SK-N-SH (cell line): ENCODE results near the gene NTRK3. TPM values are rescaled to one million over a fixed set of nuclear protein-coding genes. Genes with fewer than 3 reads are reported as not detected.

Experiments used
- CTCF ChIA-PET: fragments of 300-600, 350-600 bp; formaldehyde crosslinking; extraction: SDS; loops from one replicate; lab custom pipeline; 2021; lab: Yijun Ruan, JAX
- POLR2A ChIA-PET: fragments of 350-600 bp; sonication (Branson Sonifier 250); formaldehyde crosslinking; extraction: SDS; loops from one replicate; lab custom pipeline; 2020; ENCODE audit warnings: antibody characterized with exemption, inconsistent platforms; lab: Yijun Ruan, JAX
- DNase-seq: peaks from one replicate; pipeline ENCODE4 v3.0.0; 2012
- H2AFZ ChIP-seq: fragments of 200-600 bp; sonication (generic); 2 replicates; pipeline ENCODE4 v1.8.1; 2016; ENCODE audit warnings: antibody characterized with exemption, mild to moderate bottlenecking, low read depth
- H3F3A ChIP-seq: fragments of 200-600 bp; sonication (generic); replicated peaks from 2 replicates; pipeline ENCODE3; 2016; ENCODE audit warnings: antibody characterized with exemption, mild to moderate bottlenecking; ENCODE audit not compliant: insufficient read depth
- H3K27ac ChIP-seq, 2 experiments: fragments of 200-500 bp in 1 of 2; fragments of 200-600 bp in 1 of 2; sonication (Bioruptor generic) in 1 of 2; sonication (generic), shearing (Covaris generic) in 1 of 2; 2 replicates each; pipeline versions ENCODE4 v1.5.1 to v1.6.1; 2014 to 2016; ENCODE audit warnings: low read depth in 2 of 2, inconsistent platforms in 1 of 2, low read length in 1 of 2, mild to moderate bottlenecking in 1 of 2, mixed read lengths in 1 of 2
- H3K27me3 ChIP-seq: fragments of 200-600 bp; sonication (generic), shearing (Covaris generic); 2 replicates; pipeline ENCODE4 v1.6.1; 2016; ENCODE audit warnings: mixed run types; ENCODE audit not compliant: insufficient read depth
- H3K36me3 ChIP-seq, 2 experiments: fragments of 200-500 bp in 1 of 2; fragments of 200-600 bp in 1 of 2; sonication (Bioruptor generic) in 1 of 2; sonication (generic) in 1 of 2; replicated peaks in 1 of 2; 2 replicates each; pipeline versions ENCODE3 to v1.5.1; 2014 to 2016; ENCODE audit warnings: low read length in 1 of 2, mild to moderate bottlenecking in 1 of 2; ENCODE audit not compliant: insufficient read depth in 2 of 2, control insufficient read depth in 1 of 2
- H3K4me1 ChIP-seq, 2 experiments: fragments of 200-500 bp in 1 of 2; fragments of 200-600 bp in 1 of 2; sonication (Bioruptor generic) in 1 of 2; sonication (generic), shearing (Covaris generic) in 1 of 2; 2 replicates each; pipeline versions ENCODE4 v1.5.1 to v1.6.1; 2014 to 2016; ENCODE audit warnings: low read depth in 1 of 2, low read length in 1 of 2, mixed run types in 1 of 2; ENCODE audit not compliant: insufficient read depth in 2 of 2, control insufficient read depth in 1 of 2
- H3K4me2 ChIP-seq: fragments of 200-600 bp; sonication (generic), shearing (Covaris generic); 2 replicates; pipeline ENCODE4 v1.6.1; 2017; ENCODE audit warnings: mixed run types
- H3K4me3 ChIP-seq, 2 experiments: fragments of 200-500 bp in 1 of 2; fragments of 200-600 bp in 1 of 2; sonication (Bioruptor generic) in 1 of 2; sonication (generic), shearing (Covaris generic) in 1 of 2; 2 replicates each; pipeline versions ENCODE4 v1.5.1 to v1.8.1; 2014 to 2016; ENCODE audit warnings: low read depth in 2 of 2, inconsistent platforms in 1 of 2, low read length in 1 of 2, mild to moderate bottlenecking in 1 of 2, mixed read lengths in 1 of 2, moderate library complexity in 1 of 2
- H3K79me2 ChIP-seq: fragments of 200-600 bp; sonication (generic); 2 replicates; pipeline ENCODE4 v1.8.1; 2017; ENCODE audit warnings: mild to moderate bottlenecking; ENCODE audit not compliant: insufficient read depth
- H3K9ac ChIP-seq: fragments of 200-600 bp; sonication (generic); 2 replicates; pipeline ENCODE4 v1.6.1; 2017; ENCODE audit warnings: mixed run types
- H3K9me2 ChIP-seq: fragments of 200-600 bp; sonication (generic); 2 replicates; pipeline ENCODE4 v1.6.1; 2017; ENCODE audit warnings: mixed run types
- H3K9me3 ChIP-seq: fragments of 200-600 bp; sonication (generic); 2 replicates; pipeline ENCODE4 v1.6.1; 2017; ENCODE audit warnings: mixed run types, mild to moderate bottlenecking, moderate library complexity
- H4K20me1 ChIP-seq: fragments of 200-600 bp; sonication (generic); 2 replicates; pipeline ENCODE4 v1.6.1; 2017; ENCODE audit warnings: mild to moderate bottlenecking, mixed run types; ENCODE audit not compliant: insufficient read depth
- EZH2phosphoT487 ChIP-seq: fragments of 200-600 bp; sonication (generic); IDR thresholded peaks from 2 replicates; pipeline ENCODE4 v1.6.1; 2017; ENCODE audit warnings: low read depth, mixed run types, mild to moderate bottlenecking, antibody characterized with exemption, moderate library complexity, borderline replicate concordance
- FOSL2 ChIP-seq: IDR thresholded peaks from 2 replicates; pipeline ENCODE4 v1.4.0; 2012; ENCODE audit warnings: low read depth, mild to moderate bottlenecking, moderate library complexity, borderline replicate concordance
- FOXJ3 ChIP-seq: sonication (generic); formaldehyde crosslinking; IDR thresholded peaks from 2 replicates; pipeline ENCODE4 v1.5.1; 2020; ENCODE audit warnings: mild to moderate bottlenecking, missing genetic modification reagents
- FOXM1 ChIP-seq: IDR thresholded peaks from 2 replicates; pipeline ENCODE4 v1.4.0; 2012; ENCODE audit warnings: low read depth, mild to moderate bottlenecking
- GATA2 ChIP-seq: sonication (generic); formaldehyde crosslinking; IDR thresholded peaks from 2 replicates; pipeline ENCODE4 v1.5.0; 2020; ENCODE audit warnings: mild to moderate bottlenecking, missing genetic modification reagents
- MEF2A ChIP-seq: IDR thresholded peaks from 2 replicates; pipeline ENCODE4 v1.4.0; 2012; ENCODE audit warnings: low read depth, borderline replicate concordance
- NFIC ChIP-seq: IDR thresholded peaks from 2 replicates; pipeline ENCODE4 v1.4.0; 2012; ENCODE audit warnings: borderline replicate concordance
- POLR2AphosphoS5 ChIP-seq: IDR thresholded peaks from 2 replicates; pipeline ENCODE4 v1.6.1; 2012; ENCODE audit warnings: low read depth, low read length
- RCOR1 ChIP-seq: fragments of 150-350 bp; IDR thresholded peaks from 2 replicates; pipeline ENCODE4 v1.6.1; 2017; ENCODE audit warnings: antibody characterized with exemption, low read length
- REST ChIP-seq: IDR thresholded peaks from 2 replicates; pipeline ENCODE4 v1.6.1; 2012; ENCODE audit warnings: mild to moderate bottlenecking, low read depth, low read length, moderate library complexity
- RFX5 ChIP-seq: IDR thresholded peaks from 2 replicates; pipeline ENCODE4 v1.6.1; 2012; ENCODE audit warnings: mild to moderate bottlenecking, improper control_type of control experiment, low read length
- SIN3A ChIP-seq: IDR thresholded peaks from 2 replicates; pipeline ENCODE4 v1.6.1; 2012; ENCODE audit warnings: low read depth, mild to moderate bottlenecking, low read length, moderate library complexity, borderline replicate concordance
- TCF12 ChIP-seq: IDR thresholded peaks from 2 replicates; pipeline ENCODE4 v1.4.0; 2012
- TEAD4 ChIP-seq: IDR thresholded peaks from 2 replicates; pipeline ENCODE4 v1.4.0; 2012; ENCODE audit warnings: mild to moderate bottlenecking, borderline replicate concordance; ENCODE audit not compliant: insufficient read depth
- YY1 ChIP-seq: IDR thresholded peaks from 2 replicates; pipeline ENCODE4 v1.4.0; 2012; ENCODE audit warnings: low read depth, mild to moderate bottlenecking
- WGBS: methylation state at CpG from one replicate; pipeline ENCODE4 v1.1.6; 2017; ENCODE audit warnings: low lambda C conversion rate; 5-methylcytosine and 5-hydroxymethylcytosine counted together
- polyA plus RNA-seq, 3 experiments: library from polyadenylated mRNA; depleted of rRNA; stranded (reverse); fragments of >200 nt; gene quantifications; 2 replicates each; pipeline ENCODE4 v1.2.3, GENCODE V29; 2012
- TF ChIP-seq, protein P1 (sequence below): fragments of 150-350 bp; IDR thresholded peaks from 2 replicates; pipeline ENCODE4 v1.6.1; 2016; ENCODE audit warnings: mild to moderate bottlenecking, low read depth, low read length
- TF ChIP-seq, protein P2 (sequence below): fragments of 150-350 bp; IDR thresholded peaks from 2 replicates; pipeline ENCODE4 v1.6.1; 2017; ENCODE audit warnings: antibody characterized with exemption, low read length, low read depth, borderline replicate concordance
- TF ChIP-seq, protein P3 (sequence below): fragments of 200-600 bp; sonication (generic); IDR thresholded peaks from 2 replicates; pipeline ENCODE4 v1.6.1; 2017; ENCODE audit warnings: antibody characterized with exemption, mild to moderate bottlenecking, moderate library complexity

Gene NTRK3
- polyA plus RNA-seq, 1 of the 3 experiments (the other 2 are of a cell fraction) = 2.6 TPM

- 47% methylated on average over 9 of the region's 10 CpGs for WGBS
- H3K9me2 ChIP-seq = no peaks in the 10 kb centered on the region
- ChIA-PET CTCF (no interaction called here), POLR2A (no interaction called here)
- peak; percentile 20 for DNase-seq
- no peak overlapping the region for H2AFZ ChIP-seq
- no peaks in the 10 kb centered on the region for H3K36me3 ChIP-seq
- H3K79me2 ChIP-seq = no peaks in the 10 kb centered on the region
- H3K4me1 ChIP-seq = peaks cover 19 to 31% of the 10 kb centered on the region in 2 experiments
- H3K9ac ChIP-seq = no peak overlapping the region
- no peak for TF ChIP-seq NFIC
- no peak for TF ChIP-seq TCF12
- TF ChIP-seq, protein P1, sequence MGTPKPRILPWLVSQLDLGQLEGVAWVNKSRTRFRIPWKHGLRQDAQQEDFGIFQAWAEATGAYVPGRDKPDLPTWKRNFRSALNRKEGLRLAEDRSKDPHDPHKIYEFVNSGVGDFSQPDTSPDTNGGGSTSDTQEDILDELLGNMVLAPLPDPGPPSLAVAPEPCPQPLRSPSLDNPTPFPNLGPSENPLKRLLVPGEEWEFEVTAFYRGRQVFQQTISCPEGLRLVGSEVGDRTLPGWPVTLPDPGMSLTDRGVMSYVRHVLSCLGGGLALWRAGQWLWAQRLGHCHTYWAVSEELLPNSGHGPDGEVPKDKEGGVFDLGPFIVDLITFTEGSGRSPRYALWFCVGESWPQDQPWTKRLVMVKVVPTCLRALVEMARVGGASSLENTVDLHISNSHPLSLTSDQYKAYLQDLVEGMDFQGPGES = no peak
- TF ChIP-seq MEF2A = no peak
- TF ChIP-seq RFX5 = no peak
- no peak for TF ChIP-seq YY1
- no peak for TF ChIP-seq REST
- TF ChIP-seq POLR2AphosphoS5 = no peak
- no peak for TF ChIP-seq FOXJ3
- TF ChIP-seq, protein P2, sequence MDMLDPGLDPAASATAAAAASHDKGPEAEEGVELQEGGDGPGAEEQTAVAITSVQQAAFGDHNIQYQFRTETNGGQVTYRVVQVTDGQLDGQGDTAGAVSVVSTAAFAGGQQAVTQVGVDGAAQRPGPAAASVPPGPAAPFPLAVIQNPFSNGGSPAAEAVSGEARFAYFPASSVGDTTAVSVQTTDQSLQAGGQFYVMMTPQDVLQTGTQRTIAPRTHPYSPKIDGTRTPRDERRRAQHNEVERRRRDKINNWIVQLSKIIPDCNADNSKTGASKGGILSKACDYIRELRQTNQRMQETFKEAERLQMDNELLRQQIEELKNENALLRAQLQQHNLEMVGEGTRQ = no peak
- TF ChIP-seq GATA2 (CRISPR knock-in tag) = no peak
- no peak for TF ChIP-seq RCOR1
- TF ChIP-seq SIN3A = no peak
- TF ChIP-seq FOSL2 = no peak
- no peak for TF ChIP-seq FOXM1
- TF ChIP-seq, protein P3, sequence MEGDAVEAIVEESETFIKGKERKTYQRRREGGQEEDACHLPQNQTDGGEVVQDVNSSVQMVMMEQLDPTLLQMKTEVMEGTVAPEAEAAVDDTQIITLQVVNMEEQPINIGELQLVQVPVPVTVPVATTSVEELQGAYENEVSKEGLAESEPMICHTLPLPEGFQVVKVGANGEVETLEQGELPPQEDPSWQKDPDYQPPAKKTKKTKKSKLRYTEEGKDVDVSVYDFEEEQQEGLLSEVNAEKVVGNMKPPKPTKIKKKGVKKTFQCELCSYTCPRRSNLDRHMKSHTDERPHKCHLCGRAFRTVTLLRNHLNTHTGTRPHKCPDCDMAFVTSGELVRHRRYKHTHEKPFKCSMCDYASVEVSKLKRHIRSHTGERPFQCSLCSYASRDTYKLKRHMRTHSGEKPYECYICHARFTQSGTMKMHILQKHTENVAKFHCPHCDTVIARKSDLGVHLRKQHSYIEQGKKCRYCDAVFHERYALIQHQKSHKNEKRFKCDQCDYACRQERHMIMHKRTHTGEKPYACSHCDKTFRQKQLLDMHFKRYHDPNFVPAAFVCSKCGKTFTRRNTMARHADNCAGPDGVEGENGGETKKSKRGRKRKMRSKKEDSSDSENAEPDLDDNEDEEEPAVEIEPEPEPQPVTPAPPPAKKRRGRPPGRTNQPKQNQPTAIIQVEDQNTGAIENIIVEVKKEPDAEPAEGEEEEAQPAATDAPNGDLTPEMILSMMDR = no peak
- no peak for TF ChIP-seq EZH2phosphoT487
- no peak for TF ChIP-seq TEAD4
- H3F3A ChIP-seq = peaks cover 23% of the 10 kb centered on the region
- H4K20me1 ChIP-seq = no peaks in the 10 kb centered on the region
- no peak overlapping the region for H3K4me2 ChIP-seq
- no peak overlapping the region for H3K27ac ChIP-seq
- H3K4me3 ChIP-seq = no peak overlapping the region
- no peaks in the 10 kb centered on the region for H3K27me3 ChIP-seq
- H3K9me3 ChIP-seq = no peaks in the 10 kb centered on the region
Measured at GRCh38 chr15:87874896-87875711, 381.4 kb downstream of the NTRK3 start.
